Effector CD8-positive, alpha-beta T cell (primary cell): ENCODE results near the gene SLC25A19.

Source experiments
- DNase-seq: peaks from one replicate; lab custom pipeline; 2025; lab: John Stamatoyannopoulos, UW
- total RNA-seq, 4 experiments: gene quantifications; one replicate each; lab custom pipeline; 2026; lab: John Stamatoyannopoulos, UW

The SLC25A19 gene
- 17.3 to 28.4 (median 22.1) reads per million in 4 experiments for total RNA-seq

DNA sequence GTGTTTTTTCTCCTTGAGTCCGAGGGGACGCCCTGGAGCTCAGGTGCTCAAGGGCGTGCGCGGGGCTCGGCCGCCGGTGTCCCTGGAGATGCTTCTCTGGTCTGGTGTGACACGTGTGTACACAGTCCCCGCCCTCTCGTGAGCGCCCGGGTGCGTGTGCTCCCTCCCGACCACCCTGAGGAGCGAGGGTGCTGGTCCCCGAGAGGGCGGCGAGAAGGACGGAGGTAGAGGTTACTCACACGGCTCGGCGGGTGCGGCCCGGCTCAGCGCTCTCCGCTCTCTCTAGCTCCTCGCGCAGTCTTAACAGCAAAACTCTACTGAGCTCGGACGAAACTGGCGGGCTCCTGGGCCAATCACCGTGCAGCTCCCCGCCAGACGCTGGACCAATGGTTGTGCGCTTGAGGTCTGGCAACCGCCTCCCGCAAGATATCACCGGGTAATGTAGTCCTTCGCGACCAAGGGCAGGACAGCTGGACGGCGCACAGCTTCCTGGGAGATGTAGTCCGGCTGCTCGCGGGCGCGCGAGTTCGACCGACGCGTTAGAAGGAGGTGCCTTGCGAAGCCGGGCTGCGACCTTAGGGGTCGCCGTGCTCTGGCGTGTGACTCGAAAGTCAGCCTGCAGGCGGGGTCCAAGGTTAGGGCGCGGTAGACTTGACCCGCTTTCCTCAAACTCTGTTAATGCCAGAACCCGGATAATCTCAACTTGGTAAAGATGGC lies at the start of gene SLC25A19:
SLC25A19 (minus strand) TSS at position 319 of the 717 bp plus-strand sequence. CDS start 2,669 bp downstream, outside the sequence.
- DNase-seq = peak; percentile 94

DNA sequence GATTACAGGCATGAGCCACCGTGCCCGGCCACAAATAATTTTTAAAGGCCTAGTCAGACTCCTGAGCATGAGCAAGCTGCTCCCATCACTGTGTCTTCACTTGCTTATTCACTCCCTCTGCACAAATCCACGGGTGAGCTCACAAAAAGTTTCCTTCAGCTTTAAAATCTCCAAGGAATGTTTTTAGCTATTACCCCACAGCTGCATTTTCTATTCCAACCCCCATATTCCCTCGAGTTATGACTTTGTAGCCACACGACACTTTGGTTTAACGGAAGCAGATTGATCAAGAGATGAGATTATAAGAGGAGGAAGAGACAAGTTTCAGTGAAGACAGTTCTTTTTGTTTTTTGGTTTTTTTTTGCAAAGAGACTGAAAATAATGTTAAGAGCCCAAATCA lies 49.1 kb upstream of the SLC25A19 start:
- no peak for DNase-seq

- DNase-seq = no peak
Observed at GRCh38 chr17:75335315-75335714, 46.1 kb upstream of the SLC25A19 start.

DNA sequence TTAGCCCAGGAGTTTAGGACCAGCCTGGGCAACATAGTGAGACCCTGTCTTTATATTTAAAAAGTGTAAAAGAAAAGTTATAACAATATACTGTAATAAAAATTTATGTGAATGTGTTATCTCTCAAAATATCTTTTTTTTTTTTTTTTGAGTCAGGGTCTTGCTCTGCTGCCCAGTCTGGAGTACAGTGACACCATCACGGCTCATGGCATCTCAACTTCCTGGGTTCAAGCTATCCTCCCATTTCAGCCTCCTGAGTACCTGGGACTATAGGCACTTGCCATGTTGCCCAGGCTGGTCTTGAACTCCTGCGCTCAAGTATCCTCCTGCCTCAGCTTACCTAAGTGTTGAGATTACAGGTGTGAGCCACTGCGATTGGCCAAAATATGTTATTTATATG lies 45.5 kb upstream of the SLC25A19 start:
- no peak for DNase-seq

DNA sequence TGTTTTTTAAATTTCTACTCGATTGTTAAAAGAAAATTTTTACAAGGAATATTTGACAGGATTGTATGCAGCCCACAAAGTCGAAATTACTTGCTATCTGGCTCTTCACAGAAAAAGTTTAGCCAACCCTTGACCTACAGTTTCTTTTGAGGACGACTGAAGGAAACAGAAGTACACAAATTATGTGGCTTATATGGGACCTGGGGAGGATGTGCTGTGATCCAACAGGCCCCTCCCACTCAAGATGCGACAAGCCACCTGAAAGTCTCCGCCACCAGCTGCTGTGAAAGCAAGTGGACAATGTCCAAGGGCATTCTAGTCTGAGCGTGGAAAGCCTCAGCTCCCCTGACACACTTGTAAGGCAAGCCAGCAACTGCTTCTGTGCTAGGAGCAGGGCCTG lies 42.4 kb upstream of the SLC25A19 start:
- no peak for DNase-seq

- DNase-seq = no peak
Observed at GRCh38 chr17:75327757-75328156, 38.5 kb upstream of the SLC25A19 start.

GRCh38 chr17:75326226-75326848 lies 37.1 kb upstream of the SLC25A19 start:
- no peak for DNase-seq

- no peak for DNase-seq
Observed at GRCh38 chr17:75325827-75326225, 36.6 kb upstream of the SLC25A19 start.

GRCh38 chr17:75325348-75325747 lies 36.1 kb upstream of the SLC25A19 start:
- no peak for DNase-seq

DNA sequence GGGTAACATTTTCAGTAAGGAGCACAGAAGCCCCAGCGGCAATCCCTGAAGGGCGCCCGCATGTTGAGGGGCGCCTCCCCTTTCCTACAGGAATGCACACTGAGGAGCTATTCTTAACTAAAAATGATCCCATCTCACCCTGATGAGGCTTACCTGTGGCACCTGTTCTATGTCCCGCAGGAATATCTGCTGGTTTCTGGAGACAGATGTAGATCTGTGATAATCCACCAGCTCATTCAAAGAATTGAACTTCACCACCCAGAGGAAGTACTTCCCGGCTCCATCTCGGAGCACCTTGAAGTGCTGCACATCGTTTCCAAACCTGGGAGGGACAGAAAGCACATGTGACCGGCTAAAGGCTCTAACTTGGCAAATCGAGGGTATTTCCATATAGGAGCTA lies 32.3 kb upstream of the SLC25A19 start:
- no peak for DNase-seq

DNA sequence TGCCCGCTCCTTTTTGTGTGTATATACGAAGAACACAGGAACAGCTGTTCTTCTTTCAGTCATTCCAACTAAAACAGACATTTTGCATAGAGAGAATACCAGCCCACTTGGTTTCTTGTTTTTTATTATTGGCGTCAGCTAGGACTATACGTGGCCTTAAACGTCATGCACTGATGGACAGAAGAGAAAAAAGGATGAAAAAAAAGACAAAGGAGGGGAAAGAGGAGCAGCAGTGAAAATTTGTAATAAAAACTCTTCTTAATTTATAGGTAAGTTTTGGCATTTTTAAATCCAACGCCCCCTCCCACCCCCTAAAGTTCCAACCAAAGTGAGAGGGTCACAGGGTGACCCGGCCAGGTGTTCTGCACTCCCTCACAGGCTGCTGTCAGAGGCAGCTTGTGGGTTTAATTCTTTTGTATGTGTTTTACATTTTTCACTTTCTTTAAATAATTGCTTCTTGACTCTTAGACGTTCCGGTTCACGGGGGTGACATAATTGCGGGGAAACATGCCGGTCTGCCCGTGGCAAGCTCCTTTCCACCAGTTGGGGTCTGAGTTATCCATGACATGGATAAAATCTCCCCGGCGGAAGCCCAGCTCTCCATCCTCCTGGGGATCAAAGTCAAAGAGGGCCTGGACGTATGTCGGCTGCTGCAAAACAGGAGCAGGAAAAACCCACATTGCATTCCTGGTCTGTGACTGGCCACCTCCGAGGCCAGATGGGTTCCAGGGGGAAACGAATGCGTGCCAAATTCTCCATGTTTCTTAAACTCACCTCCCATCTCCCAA lies 30.9 kb upstream of the SLC25A19 start:
- no peak for DNase-seq

DNA sequence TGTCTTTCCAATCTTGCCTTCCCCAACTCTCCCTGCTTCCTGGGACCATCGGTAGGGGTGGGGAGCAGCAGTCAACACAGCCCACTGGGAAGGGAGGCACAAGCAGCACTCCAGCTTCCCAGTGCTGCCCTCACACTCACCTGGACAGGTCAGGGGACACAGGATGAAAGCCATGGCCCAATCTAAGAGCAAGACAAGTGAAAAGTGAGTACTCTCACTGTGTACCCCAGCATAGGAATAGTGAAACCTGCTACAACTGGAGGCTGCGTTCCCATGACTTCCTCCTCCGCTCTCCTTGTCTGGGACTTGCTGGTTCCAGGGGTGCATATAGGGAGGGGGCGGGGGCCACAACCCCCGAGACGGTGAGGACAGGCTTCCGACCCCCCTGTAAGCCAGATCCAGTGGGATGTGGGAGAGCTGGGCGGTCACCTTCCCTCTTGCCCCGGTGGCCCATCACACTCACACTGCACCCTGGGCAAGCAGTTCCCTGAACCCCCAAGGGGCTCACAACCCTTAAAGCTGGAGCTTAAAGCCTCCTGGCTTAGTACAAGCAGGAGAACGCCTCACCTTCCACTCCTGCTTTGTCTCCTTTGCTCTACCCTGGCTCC lies 29.5 kb upstream of the SLC25A19 start:
- DNase-seq = no peak

- no peak for DNase-seq
Observed at GRCh38 chr17:75318211-75318610, 29.0 kb upstream of the SLC25A19 start.

DNA sequence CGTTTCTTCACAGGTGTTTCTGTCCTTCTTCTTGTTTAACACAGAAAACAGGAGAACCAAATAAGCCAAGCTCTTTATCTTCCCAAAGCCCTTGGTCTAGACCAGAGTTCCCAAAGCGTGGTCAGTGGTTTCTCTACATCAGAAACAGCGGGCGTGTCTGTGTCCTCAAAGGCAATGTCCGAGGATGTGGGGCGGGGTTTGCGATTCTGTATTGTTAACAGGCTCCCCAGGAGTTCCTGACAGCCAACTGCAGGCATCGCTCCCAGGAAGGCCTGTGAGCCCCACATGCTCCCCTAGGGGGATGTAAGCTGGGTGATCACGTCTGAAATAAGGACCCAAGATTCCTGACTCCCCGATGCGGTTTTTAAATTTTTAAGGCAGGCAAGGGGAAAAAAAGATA lies 28.4 kb upstream of the SLC25A19 start:
- DNase-seq = no peak

DNA sequence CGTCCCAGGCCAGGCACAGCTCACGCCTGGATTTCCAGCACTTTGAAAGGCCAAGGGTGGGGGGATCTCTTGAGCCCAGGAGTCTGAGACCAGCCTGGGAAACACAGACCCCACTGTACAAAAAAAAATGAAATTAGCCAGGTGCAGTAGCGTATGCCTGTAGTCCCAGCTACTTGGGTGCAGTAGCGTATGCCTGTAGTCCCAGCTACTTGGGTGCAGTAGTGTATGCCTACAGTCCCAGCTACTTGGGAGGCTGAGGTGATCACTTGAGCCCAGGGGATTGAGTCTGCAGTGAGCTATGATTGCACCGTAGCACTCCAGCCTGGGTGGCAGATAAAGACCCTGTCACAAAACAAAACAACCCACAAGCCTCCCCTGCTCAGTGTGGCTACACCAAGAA lies 27.0 kb upstream of the SLC25A19 start:
- DNase-seq = no peak

DNA sequence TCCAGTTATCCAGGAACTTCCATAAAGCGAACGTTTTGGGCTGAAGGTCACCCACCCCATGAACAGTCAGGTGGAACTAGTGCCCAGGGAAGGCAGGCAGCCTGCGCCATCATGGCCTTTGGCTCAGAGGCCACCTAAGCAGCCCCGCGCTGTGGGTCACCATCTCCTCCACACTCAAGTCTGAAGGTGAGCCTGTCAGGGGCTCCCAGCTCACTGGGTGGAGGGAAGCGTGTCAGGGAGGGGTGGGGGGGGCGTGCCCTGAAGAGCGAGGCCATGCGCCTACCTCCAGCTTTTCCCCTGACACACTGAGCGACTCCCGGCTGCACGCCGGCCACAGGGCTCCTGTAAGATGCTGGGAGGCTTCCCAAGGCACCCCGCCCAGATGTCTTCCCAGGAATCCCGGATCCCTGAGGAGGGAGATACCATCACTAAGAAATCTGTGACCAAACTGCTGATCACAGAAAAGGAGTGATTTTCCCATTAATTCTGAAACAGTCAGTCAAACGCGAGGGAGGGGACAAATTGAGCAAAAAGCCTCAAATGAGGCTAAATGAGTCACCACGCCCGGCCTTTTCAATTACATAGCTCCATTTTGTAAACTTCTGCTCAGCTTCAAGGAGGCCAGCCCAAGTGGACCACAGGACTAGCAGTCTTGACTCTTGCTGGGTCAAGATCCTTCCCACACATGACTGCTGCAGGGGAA lies 26.5 kb upstream of the SLC25A19 start:
- no peak for DNase-seq

DNA sequence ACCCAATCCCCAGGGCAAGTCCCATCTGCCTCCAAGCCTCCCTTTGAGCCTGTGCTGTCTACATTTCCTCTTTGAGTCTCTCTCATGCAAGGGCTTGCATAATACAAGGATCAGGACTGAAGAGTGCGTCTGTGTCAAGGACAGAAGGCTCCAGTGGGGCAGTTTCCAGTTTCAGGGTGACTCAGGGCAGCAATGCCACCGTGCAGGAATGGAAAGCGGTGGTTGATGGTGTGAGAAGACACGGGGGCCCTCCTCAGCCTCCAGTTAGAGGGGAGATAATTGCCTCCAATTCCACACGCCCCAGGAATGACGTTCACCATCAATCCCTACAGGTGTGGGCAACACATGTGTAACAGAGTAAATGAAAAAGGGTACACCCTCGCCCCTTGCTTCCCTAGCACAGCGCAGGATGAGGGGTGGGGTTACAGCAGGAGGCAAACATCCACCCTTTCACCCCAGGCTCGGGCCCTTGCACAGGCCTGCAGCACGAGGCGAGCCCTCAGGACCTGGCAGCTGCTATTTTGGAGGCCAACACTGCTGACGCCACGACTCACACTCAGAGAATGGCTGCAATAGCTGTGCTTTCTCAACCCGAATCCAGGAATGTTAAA lies 24.8 kb upstream of the SLC25A19 start:
- DNase-seq = no peak

DNA sequence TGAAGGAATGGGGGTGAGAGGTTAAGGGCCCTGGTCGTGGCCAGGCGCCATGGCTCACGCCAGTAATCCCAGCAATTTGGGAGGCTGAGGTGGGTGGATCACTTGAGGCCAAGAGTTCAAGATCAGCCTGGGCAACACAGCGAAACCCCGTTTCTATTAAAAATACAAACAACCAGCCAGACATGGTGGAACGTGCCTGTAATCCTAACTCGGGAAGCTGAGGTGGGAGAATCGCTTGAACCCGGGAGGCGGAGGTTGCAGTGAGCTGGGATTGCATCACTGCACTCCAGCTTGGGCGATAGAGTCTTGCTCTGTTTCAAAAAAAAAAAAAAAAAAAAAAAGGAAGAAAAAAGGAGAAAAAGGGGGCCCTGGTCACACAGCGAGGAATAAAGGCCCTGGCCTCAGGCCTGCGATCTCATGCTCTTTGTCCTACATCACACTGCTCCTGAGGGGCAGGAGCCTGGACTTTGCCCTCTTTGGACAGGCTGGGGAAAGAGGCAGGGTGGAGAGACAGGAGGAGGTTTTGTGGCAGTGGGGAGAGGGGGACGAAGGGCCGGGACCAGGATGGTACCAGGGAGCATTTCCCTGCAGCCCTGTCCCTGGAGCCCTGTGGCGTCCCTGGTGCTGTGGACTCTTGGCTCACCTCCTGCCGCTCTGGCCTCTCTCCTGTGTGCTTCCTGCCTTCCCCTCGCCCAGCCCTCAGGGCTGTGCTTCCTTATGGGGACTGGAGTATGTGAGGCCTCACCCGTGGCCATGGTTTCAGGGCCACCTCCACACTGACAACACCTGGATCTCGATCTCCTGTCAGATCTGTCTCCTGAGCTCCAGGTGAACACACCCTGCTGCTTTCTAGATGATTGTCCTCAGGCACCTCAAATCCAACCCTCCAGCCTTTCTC lies 19.7 kb upstream of the SLC25A19 start:
- DNase-seq = no peak

DNA sequence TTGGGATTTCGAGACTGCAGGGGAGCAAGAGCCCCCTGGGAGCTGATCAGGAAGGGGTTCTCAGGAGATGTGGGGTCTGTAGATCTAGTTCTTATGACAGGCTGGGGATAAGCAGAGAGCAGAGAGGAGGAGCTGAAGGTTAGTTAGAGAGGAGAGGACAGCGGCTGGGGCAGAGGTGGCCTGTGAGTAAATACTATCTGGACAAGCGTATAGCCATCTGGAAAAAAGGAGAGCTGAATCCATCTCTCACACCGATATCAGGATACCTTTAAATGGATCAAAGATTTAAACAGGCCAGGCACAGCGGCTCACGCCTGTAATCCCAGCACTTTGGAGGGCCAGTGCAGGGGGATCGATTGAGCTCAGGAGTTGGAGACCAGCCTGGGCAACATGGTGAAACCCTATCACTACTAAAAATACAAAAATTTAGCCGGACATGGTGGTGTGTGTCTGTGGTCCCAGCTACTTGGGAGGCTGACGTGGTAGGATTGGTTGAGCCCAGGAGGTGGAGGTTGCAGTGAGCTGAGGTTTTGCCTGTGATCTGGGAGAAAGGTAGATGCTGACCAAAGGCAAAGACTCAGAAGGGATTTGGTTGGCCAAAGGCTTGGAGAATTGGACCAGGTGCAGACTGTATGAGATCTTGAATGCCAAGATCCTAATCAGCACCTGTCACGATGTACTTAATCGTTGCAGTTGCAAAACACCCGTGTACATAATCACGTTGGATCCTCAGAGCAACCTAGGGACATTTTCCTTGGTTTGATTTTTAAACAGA lies 18.9 kb upstream of the SLC25A19 start:
- DNase-seq = no peak
